HEK293T (cell line): ENCODE results near the gene NKG7.

Experiments used
- BHLHE40 ChIP-seq: fragments of 450-650 bp; IDR thresholded peaks from 2 replicates; pipeline ENCODE4 v1.6.1; 2016; ENCODE audit warnings: mild to moderate bottlenecking, moderate library complexity, borderline replicate concordance
- CTBP1 ChIP-seq: fragments of 450-650 bp; IDR thresholded peaks from 2 replicates; pipeline ENCODE4 v1.6.1; 2016; ENCODE audit warnings: borderline replicate concordance
- ELF4 ChIP-seq: fragments of 450-650 bp; IDR thresholded peaks from 2 replicates; pipeline ENCODE4 v1.6.1; 2017; ENCODE audit warnings: antibody characterized with exemption
- FOXK2 ChIP-seq: fragments of 450-650 bp; IDR thresholded peaks from 2 replicates; pipeline ENCODE4 v1.6.1; 2016; ENCODE audit warnings: mild to moderate bottlenecking
- FOXM1 ChIP-seq: fragments of 450-650 bp; IDR thresholded peaks from 2 replicates; pipeline ENCODE4 v1.6.1; 2017; ENCODE audit warnings: mild to moderate bottlenecking, borderline replicate concordance
- L3MBTL2 ChIP-seq: fragments of 450-650 bp; conservative IDR thresholded peaks from 2 replicates; pipeline ENCODE4 v1.6.1; 2016; ENCODE audit warnings: mild to moderate bottlenecking
- PKNOX1 ChIP-seq: fragments of 450-650 bp; IDR thresholded peaks from 2 replicates; pipeline ENCODE4 v1.6.1; 2016
- SP1 ChIP-seq: fragments of 450-650 bp; IDR thresholded peaks from 2 replicates; pipeline ENCODE4 v1.6.1; 2017
- SUZ12 ChIP-seq: fragments of 450-650 bp; IDR thresholded peaks from 2 replicates; pipeline ENCODE4 v1.6.1; 2016; ENCODE audit warnings: mild to moderate bottlenecking
- ZNF384 ChIP-seq: fragments of 450-650 bp; IDR thresholded peaks from 2 replicates; pipeline ENCODE4 v1.6.1; 2016

- TF ChIP-seq BHLHE40 = no peak
- TF ChIP-seq SP1 = no peak
- TF ChIP-seq ELF4 = no peak
- no peak for TF ChIP-seq FOXK2
- TF ChIP-seq SUZ12 = no peak
- no peak for TF ChIP-seq L3MBTL2
- no peak for TF ChIP-seq CTBP1
- TF ChIP-seq PKNOX1 = no peak
- TF ChIP-seq FOXM1 = no peak
- no peak for TF ChIP-seq ZNF384
These were observed 48.3 kb downstream of the NKG7 start for GRCh38 chr19:51324167-51324481.
